ENCODE results near the gene EPC2.

EPC2 gene, protein sequence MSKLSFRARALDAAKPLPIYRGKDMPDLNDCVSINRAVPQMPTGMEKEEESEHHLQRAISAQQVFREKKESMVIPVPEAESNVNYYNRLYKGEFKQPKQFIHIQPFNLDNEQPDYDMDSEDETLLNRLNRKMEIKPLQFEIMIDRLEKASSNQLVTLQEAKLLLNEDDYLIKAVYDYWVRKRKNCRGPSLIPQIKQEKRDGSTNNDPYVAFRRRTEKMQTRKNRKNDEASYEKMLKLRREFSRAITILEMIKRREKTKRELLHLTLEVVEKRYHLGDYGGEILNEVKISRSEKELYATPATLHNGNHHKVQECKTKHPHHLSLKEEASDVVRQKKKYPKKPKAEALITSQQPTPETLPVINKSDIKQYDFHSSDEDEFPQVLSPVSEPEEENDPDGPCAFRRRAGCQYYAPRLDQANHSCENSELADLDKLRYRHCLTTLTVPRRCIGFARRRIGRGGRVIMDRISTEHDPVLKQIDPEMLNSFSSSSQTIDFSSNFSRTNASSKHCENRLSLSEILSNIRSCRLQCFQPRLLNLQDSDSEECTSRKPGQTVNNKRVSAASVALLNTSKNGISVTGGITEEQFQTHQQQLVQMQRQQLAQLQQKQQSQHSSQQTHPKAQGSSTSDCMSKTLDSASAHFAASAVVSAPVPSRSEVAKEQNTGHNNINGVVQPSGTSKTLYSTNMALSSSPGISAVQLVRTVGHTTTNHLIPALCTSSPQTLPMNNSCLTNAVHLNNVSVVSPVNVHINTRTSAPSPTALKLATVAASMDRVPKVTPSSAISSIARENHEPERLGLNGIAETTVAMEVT

DNA sequence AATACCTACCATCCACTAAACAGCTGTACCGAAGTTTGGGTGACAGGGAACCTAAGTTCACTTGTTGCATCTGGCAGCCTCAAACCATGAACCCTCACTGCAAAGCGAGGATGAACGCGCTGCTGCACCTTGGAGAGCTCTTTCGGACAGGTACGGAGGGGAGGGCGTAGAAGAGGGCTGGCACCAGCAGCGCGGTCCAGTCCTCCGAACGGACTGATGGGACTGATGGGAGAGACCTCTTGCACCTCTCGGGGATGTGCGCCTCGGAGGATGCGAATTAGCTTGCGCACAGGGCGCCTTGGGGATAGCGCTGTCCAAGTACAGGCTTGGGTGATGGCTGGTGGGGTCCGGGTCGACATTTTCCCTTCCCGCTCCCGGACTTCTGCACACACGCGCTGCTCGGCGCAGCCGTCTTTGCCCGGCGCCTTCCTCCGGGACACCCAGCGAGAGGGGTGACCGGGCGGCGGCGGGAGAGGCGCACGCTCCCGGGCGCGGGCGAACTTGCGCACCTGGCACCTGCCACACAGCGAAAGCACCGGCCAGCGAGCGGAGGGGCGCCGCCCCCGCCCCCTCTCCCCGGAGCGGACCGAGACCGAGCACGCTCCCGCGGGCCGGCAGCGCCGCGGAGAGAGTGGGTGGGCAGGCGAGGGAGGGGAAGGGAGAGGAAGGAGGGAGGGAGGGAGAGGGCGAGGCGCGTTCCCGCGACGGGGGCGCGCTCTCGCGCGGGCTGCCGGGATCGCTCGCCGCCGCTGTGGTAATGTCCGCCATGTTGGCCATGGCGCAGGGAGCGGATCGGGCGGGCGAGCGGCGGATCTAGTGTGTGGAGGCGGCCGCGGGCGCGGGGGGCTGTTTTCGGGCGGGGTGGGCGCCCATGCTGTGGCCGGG is at the start of gene EPC2:
EPC2 (plus strand) TSS at position 754 of the 885 bp plus-strand sequence. CDS start 267 bp downstream, outside the sequence.
- DNase-seq = peak; percentile 13

DNA sequence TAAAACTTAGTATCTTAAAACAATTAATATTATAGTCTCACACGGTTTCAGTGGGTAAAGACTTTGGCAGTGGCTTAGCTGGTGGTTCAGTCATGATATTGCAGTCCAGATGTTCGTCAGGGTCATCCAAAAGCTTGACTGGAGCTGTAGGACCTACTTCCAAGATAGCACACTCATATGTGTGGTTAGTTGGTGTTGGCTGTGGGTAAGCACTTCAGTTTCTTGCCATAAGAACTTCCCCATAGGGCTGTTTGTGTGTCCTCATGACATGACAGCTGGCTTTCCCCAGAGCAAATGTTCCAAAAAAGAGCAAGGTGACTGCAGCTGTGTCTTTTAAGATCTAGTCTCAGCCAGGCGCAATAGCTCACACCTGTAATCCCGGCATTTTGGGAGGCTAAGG is 48.5 kb upstream of the EPC2 start:
- no peak for DNase-seq

DNA sequence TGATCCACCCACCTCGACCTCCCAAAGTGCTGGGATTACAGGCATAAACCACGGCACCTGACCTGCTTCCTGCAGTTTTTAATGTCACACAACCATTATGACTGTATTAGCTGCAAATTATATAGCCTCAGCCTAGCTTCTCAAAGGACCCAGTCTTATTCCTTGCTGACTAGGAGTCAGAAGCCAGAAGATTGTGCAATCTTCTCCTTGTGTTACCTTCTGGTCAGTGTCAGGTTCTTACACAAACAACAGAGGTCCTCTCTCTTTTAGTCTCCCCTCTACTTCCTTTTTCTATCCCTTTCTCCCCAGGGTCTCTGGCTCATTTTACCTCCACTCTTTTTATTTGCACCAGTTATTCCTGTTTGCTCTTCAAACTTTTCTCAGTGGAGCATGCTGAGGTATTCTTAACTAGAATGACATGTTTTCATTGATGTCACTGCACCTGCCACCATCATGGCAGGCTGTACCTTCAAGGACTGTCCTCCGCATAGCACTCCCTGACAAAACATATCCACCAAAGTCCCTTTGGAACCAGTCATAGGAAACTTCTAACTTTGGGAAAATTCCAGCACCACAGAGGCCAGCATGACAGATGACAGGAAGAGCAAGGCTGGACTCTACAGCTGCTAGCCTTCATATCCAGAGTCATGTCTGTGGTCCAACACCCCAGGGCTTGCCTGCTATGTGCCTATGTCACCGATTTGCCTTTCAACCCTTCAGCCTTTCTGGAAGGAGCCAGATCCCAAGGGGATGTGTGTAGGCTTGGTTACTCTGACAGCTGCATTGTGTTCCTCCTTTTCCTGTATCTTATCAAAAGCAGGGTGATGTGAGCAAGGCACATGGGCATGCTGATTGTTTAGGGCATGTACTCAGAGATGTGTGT is 45.2 kb upstream of the EPC2 start:
- no peak for DNase-seq

DNA sequence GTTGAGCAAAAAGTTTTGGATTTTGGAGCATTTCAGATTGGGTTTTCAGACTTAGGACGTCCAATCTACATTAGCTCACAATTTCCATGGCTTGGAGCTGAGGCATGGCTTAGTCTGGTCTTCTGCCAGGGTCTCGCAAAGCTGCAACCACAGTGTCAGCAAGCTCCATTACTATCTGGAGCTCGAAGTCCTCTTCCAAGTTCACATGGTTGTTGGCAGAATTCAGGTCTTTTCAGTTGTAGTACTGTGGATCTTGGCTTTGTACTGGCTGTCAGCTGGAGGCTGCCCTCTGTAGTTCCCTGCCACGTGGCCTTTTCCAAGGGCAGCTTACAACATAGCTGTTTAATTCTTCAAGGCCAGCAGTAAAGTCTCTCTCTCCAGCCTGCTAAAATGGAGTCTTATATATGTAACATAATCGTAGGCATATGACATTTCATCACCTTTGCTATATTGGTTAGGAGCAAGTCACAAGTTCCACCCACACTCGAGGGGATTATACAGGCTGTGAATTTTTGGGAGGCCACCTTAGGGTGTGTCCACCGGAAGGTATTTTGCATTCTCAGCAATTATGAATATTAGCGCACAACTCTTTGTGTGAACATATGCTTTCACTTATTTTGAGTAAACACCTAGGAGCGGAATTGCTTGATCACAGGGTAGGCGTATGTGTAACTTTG is 41.5 kb upstream of the EPC2 start:
- DNase-seq = no peak

DNA sequence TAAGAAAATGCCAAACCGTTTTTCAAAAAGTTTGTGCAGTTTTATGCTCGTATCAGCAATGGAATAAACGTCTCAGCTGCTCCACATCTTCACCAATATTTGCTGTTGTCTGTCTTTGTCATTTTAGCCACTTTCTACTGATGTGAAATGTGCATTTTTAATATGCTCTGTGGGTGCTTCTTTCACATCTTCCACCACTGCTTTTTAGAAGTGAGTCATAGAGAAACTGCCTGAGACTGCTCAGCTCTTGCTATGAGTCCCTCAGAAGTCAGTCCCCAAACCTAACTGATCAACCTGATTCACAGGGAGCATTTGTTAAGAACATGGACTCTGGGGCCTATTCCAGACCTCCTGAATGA is 41.0 kb upstream of the EPC2 start:
- no peak for DNase-seq

DNA sequence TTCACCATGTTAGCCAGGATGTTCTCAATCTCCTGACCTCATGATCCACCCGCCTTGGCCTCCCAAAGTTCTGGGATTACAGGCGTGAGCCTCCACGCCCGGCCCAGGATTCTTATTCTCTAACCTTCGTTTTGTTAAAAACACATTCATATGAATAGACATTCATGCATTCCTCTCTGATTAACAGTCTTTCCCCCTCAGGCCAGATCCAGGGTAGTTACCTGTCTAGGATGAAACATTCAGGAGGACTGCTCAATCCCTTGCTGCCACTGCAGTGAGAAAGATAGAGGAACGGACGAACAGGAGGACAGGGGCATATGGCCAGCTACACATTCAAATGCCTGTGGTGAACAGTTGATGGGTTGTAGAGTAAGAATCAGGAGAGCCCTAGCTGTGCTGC is 39.6 kb upstream of the EPC2 start:
- no peak for DNase-seq

DNA sequence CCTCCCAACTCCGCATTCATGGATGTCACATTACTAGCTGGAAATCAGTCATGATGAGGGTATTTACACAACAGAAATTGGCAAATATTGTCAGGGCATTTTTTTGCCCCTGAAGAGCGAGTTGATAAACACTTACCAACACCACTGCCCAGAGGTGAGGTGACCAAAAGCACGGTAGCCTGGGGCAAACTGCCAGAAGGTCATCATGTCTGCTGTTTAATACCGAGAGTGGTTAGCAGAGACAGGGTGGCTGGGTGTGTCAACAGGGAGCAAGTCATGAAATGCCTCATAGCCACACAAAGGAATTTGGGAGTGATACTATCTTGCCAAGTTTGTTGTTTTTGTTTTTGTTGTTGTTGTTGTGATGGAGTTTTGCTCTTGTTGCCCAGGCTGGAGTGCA is 37.0 kb upstream of the EPC2 start:
- no peak for DNase-seq

DNA sequence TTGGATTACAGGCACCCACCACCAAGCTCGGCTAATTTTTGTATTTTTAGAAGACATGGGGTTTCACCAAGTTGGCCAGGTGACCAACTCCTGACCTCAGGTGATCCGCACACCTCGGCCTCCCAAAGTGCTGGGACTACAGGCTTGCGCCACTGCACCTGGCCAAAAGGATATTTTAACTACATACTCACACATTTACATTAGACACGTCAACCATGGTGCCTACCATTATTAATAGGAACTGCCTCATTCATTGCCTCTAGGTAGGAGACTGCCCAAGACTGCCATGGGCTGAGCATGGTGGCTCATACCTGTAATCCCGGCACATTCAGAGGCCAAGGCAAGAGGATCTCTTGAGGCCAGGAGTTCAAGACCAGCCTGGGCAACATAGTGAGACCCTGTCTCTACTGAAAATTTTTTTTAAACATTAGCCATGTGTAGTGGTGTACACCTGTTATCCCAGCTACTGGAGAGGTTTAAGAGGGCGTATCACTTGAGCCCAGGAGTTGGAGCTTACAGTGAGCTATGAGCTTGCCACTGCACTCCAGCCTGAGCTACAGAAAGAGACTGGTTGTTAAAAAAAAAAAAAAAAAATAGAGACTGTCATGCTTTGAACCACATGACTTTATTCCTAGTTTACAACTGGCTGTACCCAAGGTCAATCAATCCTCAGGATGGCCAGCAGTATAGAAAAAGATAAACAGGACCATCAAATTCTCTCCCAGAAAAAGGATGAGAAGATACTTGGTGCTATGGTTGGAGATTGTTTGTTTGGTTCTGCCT is 31.1 kb upstream of the EPC2 start:
- DNase-seq = no peak

DNA sequence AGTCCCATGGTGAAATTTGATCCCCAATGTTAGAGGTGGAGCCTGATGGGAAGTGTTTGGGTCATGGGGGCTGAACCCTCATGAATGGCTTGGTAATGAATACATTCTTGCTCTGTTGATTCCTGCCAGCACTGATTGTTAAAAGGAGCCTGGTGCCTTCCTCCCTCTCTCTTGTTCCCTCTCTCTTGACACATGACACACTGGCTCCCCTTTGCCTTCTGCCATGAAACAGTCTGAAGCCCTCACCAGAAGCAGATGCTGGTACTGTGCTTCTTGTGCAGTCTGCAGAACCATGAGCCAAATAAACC is 30.6 kb upstream of the EPC2 start:
- DNase-seq = no peak

DNA sequence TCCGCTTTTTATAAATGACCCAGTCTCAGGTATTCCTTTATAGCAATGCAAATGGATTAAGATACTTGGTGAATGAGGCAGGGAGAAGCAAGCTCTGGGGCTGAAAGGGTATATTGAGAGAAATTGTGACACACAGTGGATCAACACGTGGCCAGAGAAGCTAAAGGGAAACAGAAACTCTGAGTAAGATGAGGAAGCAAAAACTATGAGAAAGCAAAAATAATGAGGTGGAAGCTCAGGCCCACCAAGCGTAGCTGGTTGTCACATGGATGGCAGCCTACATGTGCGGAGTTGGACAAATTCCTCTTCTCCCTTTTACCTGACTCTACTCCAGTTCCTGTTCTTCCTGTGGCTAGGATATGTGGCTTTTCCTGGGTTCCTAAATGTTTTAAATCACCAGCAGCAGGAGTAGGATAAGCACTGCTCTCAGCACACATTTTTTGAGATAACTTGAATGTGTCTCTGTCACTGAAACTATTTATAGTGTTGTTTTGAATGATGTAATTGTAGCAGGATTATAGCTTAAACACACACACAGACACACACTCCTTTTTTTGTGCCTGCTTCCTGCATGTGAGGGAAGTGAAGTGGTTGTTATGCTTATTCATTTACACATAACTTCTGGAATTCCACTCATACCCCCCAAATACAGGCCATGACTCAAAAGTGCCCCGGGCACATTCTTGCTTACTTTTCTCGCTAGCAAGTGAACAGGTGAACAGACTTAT is 30.1 kb upstream of the EPC2 start:
- DNase-seq = peak; percentile 34

DNA sequence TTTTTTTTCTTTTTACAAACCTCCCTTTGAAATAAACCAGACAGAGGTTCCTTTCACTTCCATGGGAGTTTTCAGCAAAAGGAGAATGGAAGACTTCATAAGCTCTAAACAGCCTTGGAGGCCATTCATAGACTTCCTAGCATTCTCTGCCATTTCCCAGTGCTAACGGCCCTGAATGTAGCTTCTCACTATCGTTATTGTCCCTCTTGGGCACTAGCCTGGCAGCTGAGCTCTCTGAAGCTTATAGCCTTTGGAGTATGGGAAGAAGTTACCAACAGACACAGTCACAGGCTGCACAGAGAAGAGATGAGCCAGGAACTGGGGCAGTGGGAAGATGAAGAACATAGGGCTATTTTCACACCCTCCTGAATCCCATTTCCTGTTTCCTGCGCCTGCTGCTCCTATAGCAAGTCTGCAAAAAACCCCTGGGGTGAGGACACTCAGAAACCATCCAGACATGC is 29.1 kb upstream of the EPC2 start:
- no peak for DNase-seq

DNA sequence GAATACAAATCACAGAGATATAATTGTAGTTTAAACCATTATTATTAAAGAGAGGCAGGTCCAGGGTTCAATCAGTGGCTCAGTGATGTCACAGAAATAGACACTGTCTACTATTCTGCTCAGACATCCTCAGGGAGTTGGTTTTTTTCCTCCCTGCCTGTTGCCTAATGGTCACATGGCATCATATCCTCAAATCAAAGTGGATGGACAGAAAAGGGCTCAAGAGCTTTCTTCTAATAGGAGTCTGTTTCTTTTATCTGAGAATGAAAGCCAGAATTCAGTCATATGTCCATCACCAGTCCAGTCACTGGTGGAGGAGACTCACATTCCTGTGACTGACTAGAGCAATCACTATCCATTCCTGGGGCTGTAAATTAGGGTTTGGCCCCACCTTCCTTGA is 27.9 kb upstream of the EPC2 start:
- no peak for DNase-seq

DNA sequence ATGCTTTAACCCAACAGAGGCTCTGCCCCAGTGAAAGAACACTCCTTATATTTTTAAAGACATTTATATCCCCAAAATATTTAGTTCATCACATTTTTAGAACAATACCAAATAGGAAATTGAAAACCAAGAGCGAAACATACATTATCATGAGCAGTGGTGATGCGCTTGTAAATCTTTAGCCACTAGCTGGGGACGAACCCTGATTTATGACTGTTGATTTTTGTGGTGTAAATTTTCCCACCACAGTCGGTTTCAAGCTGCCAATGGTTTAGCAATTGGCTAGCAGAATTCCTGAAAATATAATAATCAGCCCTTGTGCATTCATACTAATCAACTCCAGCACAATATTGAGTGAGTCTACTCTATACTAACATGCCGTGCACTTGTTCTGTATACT is 27.3 kb upstream of the EPC2 start:
- DNase-seq = no peak

DNA sequence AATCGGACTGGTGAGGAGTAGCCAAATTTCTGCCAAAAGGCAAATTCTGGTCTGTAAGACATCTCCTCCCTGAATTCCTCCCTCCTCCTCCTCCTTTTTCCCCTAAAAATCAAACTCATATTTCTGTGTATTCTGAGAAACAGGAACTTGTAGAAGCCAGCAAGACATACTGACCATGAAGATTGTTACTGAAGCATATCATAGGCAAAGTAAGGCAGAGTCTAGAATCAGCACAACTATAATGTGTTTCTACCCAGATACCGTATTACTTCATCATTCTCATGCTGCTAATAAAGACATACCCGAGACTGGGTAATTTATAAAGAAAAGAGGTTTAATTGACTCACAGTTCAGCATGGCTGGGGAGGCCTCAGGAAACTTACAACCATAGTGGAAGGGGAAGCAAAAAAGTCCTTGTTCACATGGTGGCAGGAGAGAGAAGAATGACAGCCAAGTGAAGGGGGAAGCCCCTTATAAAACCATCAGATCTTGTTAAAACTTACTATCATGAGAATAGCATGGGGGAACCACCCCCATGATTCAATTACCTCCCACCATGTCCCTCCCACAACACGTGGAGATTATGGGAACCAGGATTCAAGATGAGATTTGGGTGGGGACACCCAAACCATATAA is 24.9 kb upstream of the EPC2 start:
- DNase-seq = no peak

DNA sequence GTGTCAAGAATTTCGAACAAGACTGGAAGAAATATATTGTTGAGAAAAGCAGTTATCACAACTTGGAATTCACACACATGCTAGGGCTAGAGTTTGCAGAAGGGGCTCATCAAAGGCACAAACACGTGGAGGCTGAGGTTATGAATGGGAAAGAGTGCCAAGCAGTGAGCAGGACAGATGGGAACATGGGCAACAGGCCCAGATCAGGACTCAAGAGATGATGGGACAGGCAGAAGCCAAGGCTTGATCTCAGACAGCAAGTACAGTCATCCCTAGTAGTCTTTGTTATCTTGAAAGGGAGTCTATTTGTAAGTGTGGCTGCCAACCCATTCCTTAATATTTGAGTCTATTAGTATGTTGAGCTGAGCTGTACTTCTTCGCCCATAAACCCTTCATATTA is 22.2 kb upstream of the EPC2 start:
- DNase-seq = no peak

DNA sequence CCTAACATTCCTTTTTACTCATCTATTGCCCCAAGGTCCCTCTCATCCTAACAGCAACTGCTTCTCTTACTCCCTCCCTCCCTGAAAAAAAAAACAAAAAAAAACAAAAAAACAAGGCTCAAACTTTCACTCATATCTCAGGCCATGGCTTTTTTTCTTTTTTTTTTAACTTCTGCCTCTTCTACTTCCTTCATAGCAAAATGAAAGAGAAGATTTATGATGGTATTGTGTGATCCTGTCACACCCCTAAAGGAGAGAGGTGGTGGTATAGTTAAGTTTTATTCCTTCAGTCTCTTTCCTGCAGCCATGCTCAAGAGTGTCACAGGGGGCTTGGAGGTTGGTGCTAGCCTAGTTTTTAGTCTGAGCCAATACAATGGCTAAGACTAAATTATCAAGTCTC is 21.5 kb upstream of the EPC2 start:
- no peak for DNase-seq

DNA sequence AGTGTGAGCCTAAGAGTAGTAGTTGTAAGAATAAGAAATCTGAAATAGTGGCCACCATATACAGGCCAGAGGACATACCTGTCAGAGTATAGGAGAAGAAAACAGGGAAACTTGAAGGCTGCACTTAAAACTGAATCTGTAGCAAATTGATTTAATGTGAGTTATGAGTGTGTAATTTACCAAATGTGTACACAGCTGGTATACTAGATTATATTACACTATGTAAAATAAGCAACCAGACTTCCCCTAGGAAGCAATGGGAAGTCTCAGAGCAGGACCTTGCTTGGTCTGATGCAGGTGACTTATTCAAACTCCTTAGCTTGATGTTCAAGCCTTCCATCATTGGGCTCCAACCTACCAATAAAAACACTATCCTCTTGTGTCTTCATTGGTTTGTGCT is 17.3 kb upstream of the EPC2 start:
- DNase-seq = no peak

DNA sequence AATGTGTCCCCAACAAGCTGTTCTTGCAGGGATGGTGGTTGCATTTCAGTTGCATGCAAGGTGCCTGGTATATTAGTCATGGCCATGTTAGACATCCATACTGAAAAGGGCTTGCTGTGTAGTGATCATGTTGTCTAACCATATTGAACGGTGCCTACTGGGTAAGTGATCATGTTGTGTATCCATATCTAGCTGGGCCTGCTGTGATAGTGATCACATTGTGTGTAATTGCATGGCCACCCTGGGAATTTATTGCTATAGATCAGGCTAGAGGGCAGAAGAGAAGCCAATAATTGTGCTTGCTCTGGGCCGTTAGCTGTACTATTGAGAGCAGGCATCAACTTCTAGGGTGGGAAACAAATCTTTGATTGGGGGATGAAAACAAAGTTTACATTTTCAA is 9.8 kb upstream of the EPC2 start:
- no peak for DNase-seq

DNA sequence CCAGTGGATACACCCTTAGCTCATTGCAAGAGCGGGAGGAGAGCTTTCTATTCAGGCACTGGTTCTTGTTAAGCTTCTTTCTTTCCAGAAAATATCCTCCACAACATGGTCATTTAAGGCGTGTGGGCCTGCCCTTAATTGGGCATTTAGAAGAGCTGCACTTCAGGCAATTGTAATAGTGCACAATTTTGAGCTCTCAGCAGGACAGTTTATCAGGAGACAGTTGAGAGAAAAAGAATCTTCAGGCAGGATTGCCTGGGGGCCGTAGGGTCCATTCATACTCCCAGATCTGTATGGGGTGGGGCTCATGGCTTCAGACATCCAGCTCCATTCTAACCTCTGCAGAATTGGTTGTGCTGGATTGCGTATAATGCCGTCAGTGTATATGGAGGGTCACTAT is 6.0 kb upstream of the EPC2 start:
- DNase-seq = no peak

DNA sequence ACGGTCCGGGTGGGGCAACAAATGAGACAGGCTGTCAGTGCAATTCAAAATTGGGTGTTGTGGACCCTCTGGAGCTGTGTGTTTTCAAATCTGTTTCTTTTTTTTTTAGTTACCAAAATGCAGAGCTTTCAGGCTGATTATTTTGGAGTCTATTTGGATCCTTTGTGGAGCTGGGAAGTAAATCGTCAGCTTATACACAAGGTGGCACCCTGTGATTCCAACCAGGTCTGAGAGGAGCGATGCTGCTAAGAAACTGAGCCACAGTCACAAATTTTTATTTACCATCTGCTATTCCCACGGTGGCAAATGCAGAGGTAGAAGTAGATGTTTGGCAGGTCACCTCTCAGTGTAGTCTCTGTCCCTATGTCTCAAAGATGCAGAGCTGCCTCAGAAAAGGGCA is 3.8 kb upstream of the EPC2 start:
- DNase-seq = no peak

All from NCI-H1048 (cell line).